SK-N-SH (cell line): ENCODE results near the gene VNN1. TPM values are rescaled to one million over a fixed set of nuclear protein-coding genes. Genes with fewer than 3 reads are reported as not detected.

ENCODE experiments used
- CTCF ChIA-PET: fragments of 300-600, 350-600 bp; formaldehyde crosslinking; extraction: SDS; loops from one replicate; lab custom pipeline; 2021; lab: Yijun Ruan, JAX
- POLR2A ChIA-PET: fragments of 350-600 bp; sonication (Branson Sonifier 250); formaldehyde crosslinking; extraction: SDS; loops from one replicate; lab custom pipeline; 2020; ENCODE audit warnings: antibody characterized with exemption, inconsistent platforms; lab: Yijun Ruan, JAX
- DNase-seq: peaks from one replicate; pipeline ENCODE4 v3.0.0; 2012
- H2AFZ ChIP-seq: fragments of 200-600 bp; sonication (generic); 2 replicates; pipeline ENCODE4 v1.8.1; 2016; ENCODE audit warnings: antibody characterized with exemption, mild to moderate bottlenecking, low read depth
- H3F3A ChIP-seq: fragments of 200-600 bp; sonication (generic); replicated peaks from 2 replicates; pipeline ENCODE3; 2016; ENCODE audit warnings: antibody characterized with exemption, mild to moderate bottlenecking; ENCODE audit not compliant: insufficient read depth
- H3K27ac ChIP-seq, 2 experiments: fragments of 200-500 bp in 1 of 2; fragments of 200-600 bp in 1 of 2; sonication (Bioruptor generic) in 1 of 2; sonication (generic), shearing (Covaris generic) in 1 of 2; 2 replicates each; pipeline versions ENCODE4 v1.5.1 to v1.6.1; 2014 to 2016; ENCODE audit warnings: low read depth in 2 of 2, inconsistent platforms in 1 of 2, low read length in 1 of 2, mild to moderate bottlenecking in 1 of 2, mixed read lengths in 1 of 2
- H3K27me3 ChIP-seq: fragments of 200-600 bp; sonication (generic), shearing (Covaris generic); 2 replicates; pipeline ENCODE4 v1.6.1; 2016; ENCODE audit warnings: mixed run types; ENCODE audit not compliant: insufficient read depth
- H3K36me3 ChIP-seq, 2 experiments: fragments of 200-500 bp in 1 of 2; fragments of 200-600 bp in 1 of 2; sonication (Bioruptor generic) in 1 of 2; sonication (generic) in 1 of 2; replicated peaks in 1 of 2; 2 replicates each; pipeline versions ENCODE3 to v1.5.1; 2014 to 2016; ENCODE audit warnings: low read length in 1 of 2, mild to moderate bottlenecking in 1 of 2; ENCODE audit not compliant: insufficient read depth in 2 of 2, control insufficient read depth in 1 of 2
- H3K4me1 ChIP-seq, 2 experiments: fragments of 200-500 bp in 1 of 2; fragments of 200-600 bp in 1 of 2; sonication (Bioruptor generic) in 1 of 2; sonication (generic), shearing (Covaris generic) in 1 of 2; 2 replicates each; pipeline versions ENCODE4 v1.5.1 to v1.6.1; 2014 to 2016; ENCODE audit warnings: low read depth in 1 of 2, low read length in 1 of 2, mixed run types in 1 of 2; ENCODE audit not compliant: insufficient read depth in 2 of 2, control insufficient read depth in 1 of 2
- H3K4me2 ChIP-seq: fragments of 200-600 bp; sonication (generic), shearing (Covaris generic); 2 replicates; pipeline ENCODE4 v1.6.1; 2017; ENCODE audit warnings: mixed run types
- H3K4me3 ChIP-seq, 2 experiments: fragments of 200-500 bp in 1 of 2; fragments of 200-600 bp in 1 of 2; sonication (Bioruptor generic) in 1 of 2; sonication (generic), shearing (Covaris generic) in 1 of 2; 2 replicates each; pipeline versions ENCODE4 v1.5.1 to v1.8.1; 2014 to 2016; ENCODE audit warnings: low read depth in 2 of 2, inconsistent platforms in 1 of 2, low read length in 1 of 2, mild to moderate bottlenecking in 1 of 2, mixed read lengths in 1 of 2, moderate library complexity in 1 of 2
- H3K79me2 ChIP-seq: fragments of 200-600 bp; sonication (generic); 2 replicates; pipeline ENCODE4 v1.8.1; 2017; ENCODE audit warnings: mild to moderate bottlenecking; ENCODE audit not compliant: insufficient read depth
- H3K9ac ChIP-seq: fragments of 200-600 bp; sonication (generic); 2 replicates; pipeline ENCODE4 v1.6.1; 2017; ENCODE audit warnings: mixed run types
- H3K9me2 ChIP-seq: fragments of 200-600 bp; sonication (generic); 2 replicates; pipeline ENCODE4 v1.6.1; 2017; ENCODE audit warnings: mixed run types
- H3K9me3 ChIP-seq: fragments of 200-600 bp; sonication (generic); 2 replicates; pipeline ENCODE4 v1.6.1; 2017; ENCODE audit warnings: mixed run types, mild to moderate bottlenecking, moderate library complexity
- H4K20me1 ChIP-seq: fragments of 200-600 bp; sonication (generic); 2 replicates; pipeline ENCODE4 v1.6.1; 2017; ENCODE audit warnings: mild to moderate bottlenecking, mixed run types; ENCODE audit not compliant: insufficient read depth
- CHD2 ChIP-seq: fragments of 150-350 bp; IDR thresholded peaks from 2 replicates; pipeline ENCODE4 v1.6.1; 2018; ENCODE audit warnings: low read length; ENCODE audit not compliant: partially characterized antibody
- EP300 ChIP-seq, 2 experiments: IDR thresholded peaks; 2 replicates each; pipeline versions ENCODE4 v1.4.0 to v1.6.1; 2012; ENCODE audit warnings: borderline replicate concordance in 1 of 2, low read depth in 1 of 2, low read length in 1 of 2
- EZH2phosphoT487 ChIP-seq: fragments of 200-600 bp; sonication (generic); IDR thresholded peaks from 2 replicates; pipeline ENCODE4 v1.6.1; 2017; ENCODE audit warnings: low read depth, mixed run types, mild to moderate bottlenecking, antibody characterized with exemption, moderate library complexity, borderline replicate concordance
- IRF3 ChIP-seq: fragments of 150-350 bp; IDR thresholded peaks from 2 replicates; pipeline ENCODE4 v1.6.1; 2016; ENCODE audit warnings: mild to moderate bottlenecking, low read depth, low read length
- JUND ChIP-seq: IDR thresholded peaks from 2 replicates; pipeline ENCODE4 v1.4.0; 2012
- MAX ChIP-seq: IDR thresholded peaks from 2 replicates; pipeline ENCODE4 v1.4.0; 2012; ENCODE audit warnings: low read depth
- MEF2A ChIP-seq: IDR thresholded peaks from 2 replicates; pipeline ENCODE4 v1.4.0; 2012; ENCODE audit warnings: low read depth, borderline replicate concordance
- MXI1 ChIP-seq: IDR thresholded peaks from 2 replicates; pipeline ENCODE4 v1.6.1; 2012; ENCODE audit warnings: mild to moderate bottlenecking, low read depth, low read length, improper control_type of control experiment
- NRF1 ChIP-seq: IDR thresholded peaks from 2 replicates; pipeline ENCODE4 v1.6.1; 2012; ENCODE audit warnings: low read depth, mild to moderate bottlenecking, low read length
- POLR2AphosphoS5 ChIP-seq: IDR thresholded peaks from 2 replicates; pipeline ENCODE4 v1.6.1; 2012; ENCODE audit warnings: low read depth, low read length
- RAD21 ChIP-seq: IDR thresholded peaks from 2 replicates; pipeline ENCODE4 v1.6.1; 2012; ENCODE audit warnings: mild to moderate bottlenecking, low read length
- RCOR1 ChIP-seq: fragments of 150-350 bp; IDR thresholded peaks from 2 replicates; pipeline ENCODE4 v1.6.1; 2017; ENCODE audit warnings: antibody characterized with exemption, low read length
- REST ChIP-seq: IDR thresholded peaks from 2 replicates; pipeline ENCODE4 v1.6.1; 2012; ENCODE audit warnings: mild to moderate bottlenecking, low read depth, low read length, moderate library complexity
- RXRA ChIP-seq: IDR thresholded peaks from 2 replicates; pipeline ENCODE4 v1.4.0; 2012; ENCODE audit warnings: low read depth, mild to moderate bottlenecking, borderline replicate concordance
- TAF1 ChIP-seq: IDR thresholded peaks from 2 replicates; pipeline ENCODE4 v1.6.1; 2012; ENCODE audit warnings: low read depth, mild to moderate bottlenecking, low read length, moderate library complexity, borderline replicate concordance
- TCF12 ChIP-seq: IDR thresholded peaks from 2 replicates; pipeline ENCODE4 v1.4.0; 2012
- TEAD4 ChIP-seq: IDR thresholded peaks from 2 replicates; pipeline ENCODE4 v1.4.0; 2012; ENCODE audit warnings: mild to moderate bottlenecking, borderline replicate concordance; ENCODE audit not compliant: insufficient read depth
- USF2 ChIP-seq: fragments of 150-350 bp; IDR thresholded peaks from 2 replicates; pipeline ENCODE4 v1.6.1; 2017; ENCODE audit warnings: antibody characterized with exemption, low read length, low read depth, borderline replicate concordance
- YY1 ChIP-seq: IDR thresholded peaks from 2 replicates; pipeline ENCODE4 v1.4.0; 2012; ENCODE audit warnings: low read depth, mild to moderate bottlenecking
- WGBS: methylation state at CpG from one replicate; pipeline ENCODE4 v1.1.6; 2017; ENCODE audit warnings: low lambda C conversion rate; 5-methylcytosine and 5-hydroxymethylcytosine counted together
- polyA plus RNA-seq, 3 experiments: library from polyadenylated mRNA; depleted of rRNA; stranded (reverse); fragments of >200 nt; gene quantifications; 2 replicates each; pipeline ENCODE4 v1.2.3, GENCODE V29; 2012

The VNN1 gene
- polyA plus RNA-seq, 1 of the 3 experiments (the other 2 are of a cell fraction): not detected

- Histone ChIP-seq H3K4me1 (no peaks in the 10 kb centered on the region), H3K4me3 (no peak overlapping the region), H3K9ac (no peak overlapping the region), H3K79me2 (no peaks in the 10 kb centered on the region), H3K9me2 (no peaks in the 10 kb centered on the region), H3K4me2 (no peak overlapping the region), H4K20me1 (no peaks in the 10 kb centered on the region), H3K27me3 (peaks cover 22% of the 10 kb centered on the region; the same call in 1 of the 2 replicates), H2AFZ (no peak overlapping the region), H3K36me3 (no peaks in the 10 kb centered on the region), H3K27ac (no peak overlapping the region), H3K9me3 (no peaks in the 10 kb centered on the region), H3F3A (no peaks in the 10 kb centered on the region)
- ChIA-PET CTCF (no interaction called here), POLR2A (no interaction called here)
- no peak for TF ChIP-seq NRF1
- TF ChIP-seq CHD2: no peak
- no peak for TF ChIP-seq RCOR1
- no peak for TF ChIP-seq USF2
- TF ChIP-seq EP300 (IDR thresholded peaks at IDR 0.05; ENCODE audit: borderline replicate concordance in 1 of 2, low read depth in 1 of 2, low read length in 1 of 2): no peak
- TF ChIP-seq REST: no peak
- TF ChIP-seq EZH2phosphoT487: no peak
- TF ChIP-seq MEF2A: no peak
- TF ChIP-seq MAX: no peak
- no peak for TF ChIP-seq TEAD4
- TF ChIP-seq YY1: no peak
- no peak for TF ChIP-seq RAD21
- TF ChIP-seq TAF1: no peak
- TF ChIP-seq TCF12: no peak
- TF ChIP-seq MXI1: no peak
- TF ChIP-seq JUND: no peak
- TF ChIP-seq POLR2AphosphoS5: no peak
- no peak for TF ChIP-seq IRF3
- TF ChIP-seq RXRA: no peak
- no peak for DNase-seq
- WGBS: 33% methylated on average over 2 of the region's 2 CpGs
These were observed 44.8 kb upstream of the VNN1 start for GRCh38 chr6:132758689-132759088.
